Measurements from ENCODE around the gene COL5A1. TPM values are rescaled to one million over a fixed set of nuclear protein-coding genes. Genes with fewer than 3 reads are reported as not detected.

Gene COL5A1
- total and polyA plus RNA-seq, 2 experiments from 2014 or later, result 2.5 to 13.1 TPM

DNA sequence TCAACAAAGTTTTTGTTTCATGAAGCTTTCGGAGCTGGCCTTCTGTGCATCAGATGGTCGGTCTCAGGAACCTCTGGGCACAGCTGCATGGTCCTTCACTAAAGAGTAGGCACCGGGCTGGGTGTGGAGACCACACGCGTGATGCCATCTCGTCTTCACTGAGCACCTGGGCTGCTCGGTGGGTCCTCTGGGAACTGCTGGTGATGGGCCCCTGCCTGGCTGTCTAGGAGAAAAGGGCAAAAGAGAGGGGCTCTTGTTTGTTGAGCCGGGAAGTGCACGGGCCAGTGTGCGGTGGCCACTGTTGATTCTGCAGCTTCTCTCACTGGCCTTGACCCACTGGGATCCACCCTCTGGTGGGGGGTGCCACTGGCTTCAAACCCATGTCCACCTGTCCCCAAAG lies 46.0 kb downstream of the COL5A1 start (continued):
- TF ChIP-seq EZH2phosphoT487 (IDR thresholded peaks at IDR 0.05; ENCODE audit: unreplicated experiment) (no peak), JUNB (IDR thresholded peaks at IDR 0.05; ENCODE audit: unreplicated experiment) (no peak), POLR2AphosphoS5 (IDR thresholded peaks at IDR 0.05; ENCODE audit: low read depth) (no peak), NANOG (IDR thresholded peaks at IDR 0.05; ENCODE audit: borderline replicate concordance) (no peak), CREB1 (CRISPR knock-in tag; IDR thresholded peaks at IDR 0.05; ENCODE audit: low read depth) (no peak), STAT1 (IDR thresholded peaks at IDR 0.05; ENCODE audit: unreplicated experiment) (no peak), EZH2 (IDR thresholded peaks at IDR 0.05; ENCODE audit: low read depth, unreplicated experiment) (no peak), ZNF114 (CRISPR knock-in tag; IDR thresholded peaks at IDR 0.05) (no peak)
- TF ChIP-seq, protein P1, sequence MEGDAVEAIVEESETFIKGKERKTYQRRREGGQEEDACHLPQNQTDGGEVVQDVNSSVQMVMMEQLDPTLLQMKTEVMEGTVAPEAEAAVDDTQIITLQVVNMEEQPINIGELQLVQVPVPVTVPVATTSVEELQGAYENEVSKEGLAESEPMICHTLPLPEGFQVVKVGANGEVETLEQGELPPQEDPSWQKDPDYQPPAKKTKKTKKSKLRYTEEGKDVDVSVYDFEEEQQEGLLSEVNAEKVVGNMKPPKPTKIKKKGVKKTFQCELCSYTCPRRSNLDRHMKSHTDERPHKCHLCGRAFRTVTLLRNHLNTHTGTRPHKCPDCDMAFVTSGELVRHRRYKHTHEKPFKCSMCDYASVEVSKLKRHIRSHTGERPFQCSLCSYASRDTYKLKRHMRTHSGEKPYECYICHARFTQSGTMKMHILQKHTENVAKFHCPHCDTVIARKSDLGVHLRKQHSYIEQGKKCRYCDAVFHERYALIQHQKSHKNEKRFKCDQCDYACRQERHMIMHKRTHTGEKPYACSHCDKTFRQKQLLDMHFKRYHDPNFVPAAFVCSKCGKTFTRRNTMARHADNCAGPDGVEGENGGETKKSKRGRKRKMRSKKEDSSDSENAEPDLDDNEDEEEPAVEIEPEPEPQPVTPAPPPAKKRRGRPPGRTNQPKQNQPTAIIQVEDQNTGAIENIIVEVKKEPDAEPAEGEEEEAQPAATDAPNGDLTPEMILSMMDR (conservative IDR thresholded peaks at IDR 0.05; ENCODE audit: low read depth in 2 of 2), result no peak
- TF ChIP-seq, protein P2, sequence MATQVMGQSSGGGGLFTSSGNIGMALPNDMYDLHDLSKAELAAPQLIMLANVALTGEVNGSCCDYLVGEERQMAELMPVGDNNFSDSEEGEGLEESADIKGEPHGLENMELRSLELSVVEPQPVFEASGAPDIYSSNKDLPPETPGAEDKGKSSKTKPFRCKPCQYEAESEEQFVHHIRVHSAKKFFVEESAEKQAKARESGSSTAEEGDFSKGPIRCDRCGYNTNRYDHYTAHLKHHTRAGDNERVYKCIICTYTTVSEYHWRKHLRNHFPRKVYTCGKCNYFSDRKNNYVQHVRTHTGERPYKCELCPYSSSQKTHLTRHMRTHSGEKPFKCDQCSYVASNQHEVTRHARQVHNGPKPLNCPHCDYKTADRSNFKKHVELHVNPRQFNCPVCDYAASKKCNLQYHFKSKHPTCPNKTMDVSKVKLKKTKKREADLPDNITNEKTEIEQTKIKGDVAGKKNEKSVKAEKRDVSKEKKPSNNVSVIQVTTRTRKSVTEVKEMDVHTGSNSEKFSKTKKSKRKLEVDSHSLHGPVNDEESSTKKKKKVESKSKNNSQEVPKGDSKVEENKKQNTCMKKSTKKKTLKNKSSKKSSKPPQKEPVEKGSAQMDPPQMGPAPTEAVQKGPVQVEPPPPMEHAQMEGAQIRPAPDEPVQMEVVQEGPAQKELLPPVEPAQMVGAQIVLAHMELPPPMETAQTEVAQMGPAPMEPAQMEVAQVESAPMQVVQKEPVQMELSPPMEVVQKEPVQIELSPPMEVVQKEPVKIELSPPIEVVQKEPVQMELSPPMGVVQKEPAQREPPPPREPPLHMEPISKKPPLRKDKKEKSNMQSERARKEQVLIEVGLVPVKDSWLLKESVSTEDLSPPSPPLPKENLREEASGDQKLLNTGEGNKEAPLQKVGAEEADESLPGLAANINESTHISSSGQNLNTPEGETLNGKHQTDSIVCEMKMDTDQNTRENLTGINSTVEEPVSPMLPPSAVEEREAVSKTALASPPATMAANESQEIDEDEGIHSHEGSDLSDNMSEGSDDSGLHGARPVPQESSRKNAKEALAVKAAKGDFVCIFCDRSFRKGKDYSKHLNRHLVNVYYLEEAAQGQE (IDR thresholded peaks at IDR 0.05; ENCODE audit: unreplicated experiment), result no peak
- TF ChIP-seq, protein P3, sequence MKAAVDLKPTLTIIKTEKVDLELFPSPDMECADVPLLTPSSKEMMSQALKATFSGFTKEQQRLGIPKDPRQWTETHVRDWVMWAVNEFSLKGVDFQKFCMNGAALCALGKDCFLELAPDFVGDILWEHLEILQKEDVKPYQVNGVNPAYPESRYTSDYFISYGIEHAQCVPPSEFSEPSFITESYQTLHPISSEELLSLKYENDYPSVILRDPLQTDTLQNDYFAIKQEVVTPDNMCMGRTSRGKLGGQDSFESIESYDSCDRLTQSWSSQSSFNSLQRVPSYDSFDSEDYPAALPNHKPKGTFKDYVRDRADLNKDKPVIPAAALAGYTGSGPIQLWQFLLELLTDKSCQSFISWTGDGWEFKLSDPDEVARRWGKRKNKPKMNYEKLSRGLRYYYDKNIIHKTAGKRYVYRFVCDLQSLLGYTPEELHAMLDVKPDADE (IDR thresholded peaks at IDR 0.05), result no peak

DNA sequence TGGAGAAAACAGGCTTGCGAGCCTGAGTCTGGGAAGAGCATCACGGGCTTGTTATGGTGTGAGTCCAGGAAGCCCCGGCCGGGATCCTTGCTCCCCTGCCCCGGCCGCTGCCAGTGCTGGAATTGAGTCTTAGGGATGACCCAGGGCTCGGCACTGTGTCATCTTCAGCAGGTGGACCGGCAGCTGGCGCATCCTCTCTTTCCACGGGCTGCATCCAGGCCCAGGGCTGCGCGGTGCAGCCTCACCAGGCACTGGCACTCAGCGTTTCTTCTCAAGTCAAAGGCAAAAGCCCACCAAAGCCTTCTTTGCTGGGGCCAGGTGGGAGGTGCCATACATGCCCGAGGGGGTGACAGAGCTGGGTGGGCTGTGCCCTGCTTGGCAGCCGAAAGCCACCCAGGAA lies 46.6 kb downstream of the COL5A1 start:
- Histone ChIP-seq H3K79me2 (replicated peaks; ENCODE audit: insufficient read depth) (no peaks in the 10 kb centered on the region), H3K4me3 (no peak overlapping the region)
- no peak for TF ChIP-seq CREB1 (CRISPR knock-in tag; IDR thresholded peaks at IDR 0.05; ENCODE audit: low read depth)
- TF ChIP-seq, protein P3 (IDR thresholded peaks at IDR 0.05), result no peak
- no peak for TF ChIP-seq NANOG (IDR thresholded peaks at IDR 0.05; ENCODE audit: borderline replicate concordance)
- TF ChIP-seq JUNB (IDR thresholded peaks at IDR 0.05; ENCODE audit: unreplicated experiment), result no peak
- no peak for TF ChIP-seq STAT1 (IDR thresholded peaks at IDR 0.05; ENCODE audit: unreplicated experiment)

More for the DNA sequence above, 46.6 kb downstream of the COL5A1 start:
- Histone ChIP-seq H3K27me3 (ENCODE audit: insufficient read depth) (no peaks in the 10 kb centered on the region), H3F3A (replicated peaks; ENCODE audit: low read depth) (no peaks in the 10 kb centered on the region), H3K36me3 (ENCODE audit: insufficient read depth) (no peaks in the 10 kb centered on the region), H3K9me2 (ENCODE audit: insufficient read depth) (peaks cover 8% of the 10 kb centered on the region; the same call in 1 of the 2 replicates), H3K27ac (ENCODE audit: low read depth) (no peak overlapping the region), H3K4me1 (ENCODE audit: insufficient read depth) (no peaks in the 10 kb centered on the region), H2AFZ (no peak overlapping the region), H3K4me2 (no peak overlapping the region), H4K20me1 (replicated peaks; ENCODE audit: insufficient read depth) (no peaks in the 10 kb centered on the region)
- Mint-ChIP-seq H3K27ac (no peak overlapping the region), H3K4me3 (no peak overlapping the region), H3K9me3 (peaks cover 3% of the 10 kb centered on the region; the same call in 1 of the 3 replicates), H3K4me1 (peaks cover 2% of the 10 kb centered on the region; the same call in 1 of the 3 replicates), H3K27me3 (ENCODE audit: insufficient read depth, low read depth, poor library complexity) (peaks cover 11% of the 10 kb centered on the region), H3K36me3 (ENCODE audit: low read depth) (no peaks in the 10 kb centered on the region)
- ATAC-seq (no peak), DNase-seq (ENCODE audit: low spot score) (no peak)

All from GM23338 (cell line).